HL-60 (cell line): ENCODE measurements around the gene SORCS2.

Experiments used
- CTCF ChIP-seq: IDR thresholded peaks from one replicate; pipeline ENCODE4 v1.5.1; 2011; ENCODE audit warnings: low read length, control low read depth, inconsistent platforms; ENCODE audit not compliant: insufficient read depth
- POLR2AphosphoS5 ChIP-seq: IDR thresholded peaks from 2 replicates; pipeline ENCODE4 v1.6.1; 2012; ENCODE audit warnings: low read depth

GRCh38 chr4:7194251-7195140 is 2.2 kb downstream of the SORCS2 start:
- no peak for TF ChIP-seq POLR2AphosphoS5
- no peak for TF ChIP-seq CTCF
